Umbilical cord (tissue), 2 donors: ENCODE measurements around the gene CFAP251. TPM values are rescaled to one million over a fixed set of nuclear protein-coding genes. Genes with fewer than 3 reads are reported as not detected.

ENCODE experiments used
- DNase-seq: peaks from one replicate; pipeline ENCODE4 v3.0.0-alpha.2; 2015; ENCODE audit warnings: low spot score
- total RNA-seq: library from RNA; depleted of rRNA; stranded (reverse); fragments of >200 nt; gene quantifications from one replicate; pipeline ENCODE4 v1.2.3, GENCODE V29; 2014; ENCODE audit warnings: low replicate concordance; ENCODE audit not compliant: insufficient read depth

The CFAP251 gene
- total RNA-seq, 1 donor from 2014 or later: 15.9 TPM

- DNase-seq: no peak
Measured at GRCh38 chr12:122051231-122051876, 133.0 kb downstream of the CFAP251 start.

GRCh38 chr12:122052285-122052684 is 133.9 kb downstream of the CFAP251 start:
- DNase-seq: no peak

Other genes starting within 250 kb of the CFAP251 start
- gene MORN3, start 248.9 kb upstream of the CFAP251 start, total RNA-seq: 1.9 TPM
- 3.1 TPM for gene TMEM120B, start 205.8 kb upstream of the CFAP251 start, total RNA-seq
- 15.9 TPM for gene RHOF, start 124.9 kb upstream of the CFAP251 start, total RNA-seq
- 3.4 TPM for gene SETD1B, start 114.6 kb upstream of the CFAP251 start, total RNA-seq
- not detected for gene HPD, start 59.7 kb upstream of the CFAP251 start, total RNA-seq
- 24.6 TPM for gene PSMD9, start 29.8 kb upstream of the CFAP251 start, total RNA-seq
- gene BCL7A, start 103.3 kb downstream of the CFAP251 start, total RNA-seq: 10.4 TPM
- gene MLXIP, start 160.2 kb downstream of the CFAP251 start, total RNA-seq: 13.2 TPM